OCI-LY7 (cell line): ENCODE data around the gene EBPL. TPM values are rescaled to one million over a fixed set of nuclear protein-coding genes. Genes with fewer than 3 reads are reported as not detected.

ENCODE experiments used
- BruUV-seq: library from RNA; stranded (reverse); fragments of 400-500 nt; replicated peaks from 2 replicates; lab custom pipeline; 2021; lab: Mats Ljungman, UMichigan
- CTCF ChIA-PET: fragments of 300-600 bp; sonication (Branson Sonifier 250); formaldehyde crosslinking; loops from one replicate; lab custom pipeline; 2022; ENCODE audit warnings: antibody characterized with exemption; ENCODE audit not compliant: unreplicated experiment; lab: Charles Lee
- POLR2A ChIA-PET: fragments of 300-600 bp; sonication (Branson Sonifier 250); formaldehyde crosslinking; loops from one replicate; lab custom pipeline; 2022; ENCODE audit warnings: antibody characterized with exemption; lab: Charles Lee
- DNase-seq: peaks from one replicate; pipeline ENCODE4 v3.0.0-alpha.2; 2015; ENCODE audit warnings: low spot score
- H2AFZ ChIP-seq: fragments of 200-600 bp; sonication (generic), shearing (Covaris generic); 2 replicates; pipeline ENCODE4 v1.6.1; 2014; ENCODE audit warnings: mild to moderate bottlenecking, antibody characterized with exemption, low read length, moderate library complexity
- H3K27ac ChIP-seq: fragments of 200-600 bp; sonication (generic); 2 replicates; pipeline ENCODE4 v1.5.1; 2014; ENCODE audit warnings: mixed run types, low read depth, mild to moderate bottlenecking, moderate library complexity, low read length, inconsistent platforms; ENCODE audit not compliant: poor library complexity, severe bottlenecking
- H3K36me3 ChIP-seq: fragments of 200-600 bp; sonication (generic); 2 replicates; pipeline ENCODE4 v1.6.1; 2014; ENCODE audit warnings: mild to moderate bottlenecking, antibody characterized with exemption, low read length, moderate library complexity, mixed read lengths; ENCODE audit not compliant: insufficient read depth
- H3K4me1 ChIP-seq: fragments of 200-600 bp; sonication (generic); 2 replicates; pipeline ENCODE4 v1.5.1; 2014; ENCODE audit warnings: mild to moderate bottlenecking, low read length; ENCODE audit not compliant: insufficient read depth, poor library complexity, severe bottlenecking
- H3K4me2 ChIP-seq: fragments of 200-600 bp; sonication (generic); 2 replicates; pipeline ENCODE4 v1.6.1; 2014; ENCODE audit warnings: mild to moderate bottlenecking, low read length
- H3K4me3 ChIP-seq: fragments of 200-600 bp; sonication (generic); 2 replicates; pipeline ENCODE4 v1.5.1; 2014; ENCODE audit warnings: mild to moderate bottlenecking, low read depth, low read length; ENCODE audit not compliant: poor library complexity, severe bottlenecking
- H3K79me2 ChIP-seq: fragments of 200-600 bp; sonication (generic); 2 replicates; pipeline ENCODE4 v1.6.1; 2016; ENCODE audit warnings: low read depth, mild to moderate bottlenecking, low read length, moderate library complexity, mixed read lengths; ENCODE audit not compliant: insufficient read depth
- H3K9me2 ChIP-seq: fragments of 200-600 bp; sonication (generic); 2 replicates; pipeline ENCODE4 v1.6.1; 2016; ENCODE audit warnings: mild to moderate bottlenecking, low read length, mixed read lengths; ENCODE audit not compliant: insufficient read depth
- H3K9me3 ChIP-seq: fragments of 200-600 bp; sonication (generic); 2 replicates; pipeline ENCODE4 v1.6.1; 2014; ENCODE audit warnings: mild to moderate bottlenecking, mixed run types, low read length, mixed read lengths
- H4K20me1 ChIP-seq: fragments of 200-600 bp; sonication (generic); 2 replicates; pipeline ENCODE4 v1.6.1; 2014; ENCODE audit warnings: mild to moderate bottlenecking, antibody characterized with exemption, low read length, moderate library complexity, mixed read lengths; ENCODE audit not compliant: insufficient read depth
- EZH2phosphoT487 ChIP-seq: fragments of 200-600 bp; sonication (generic); IDR thresholded peaks from 2 replicates; pipeline ENCODE4 v1.6.1; 2018; ENCODE audit warnings: low read depth, borderline replicate concordance, mild to moderate bottlenecking, mixed run types, antibody characterized with exemption, low read length, moderate library complexity, mixed read lengths
- intact Hi-C: fragments of 100-400 bp; cut with micrococcal nuclease; formaldehyde crosslinking; loops from one replicate; pipeline ENCODE4 v1.10.0; 2022; ENCODE audit not compliant: unreplicated experiment
- total RNA-seq, 2 experiments: library from RNA; depleted of rRNA in 1 of 2; stranded (reverse); fragments of >200 nt in 1 of 2; shearing (Covaris generic) in 1 of 2; gene quantifications; 2 replicates each; pipeline ENCODE4 v1.2.3, GENCODE V29; 2014 to 2022
- TF ChIP-seq, protein P1 (sequence below): fragments of 200-600 bp; sonication (generic); conservative IDR thresholded peaks from 2 replicates; pipeline ENCODE4 v1.5.1; 2014; ENCODE audit warnings: mild to moderate bottlenecking, antibody characterized with exemption, low read length, moderate library complexity, mixed read lengths

Gene EBPL
- total RNA-seq, 2 experiments from 2014 or later: 38.8 to 47.3 TPM

DNA sequence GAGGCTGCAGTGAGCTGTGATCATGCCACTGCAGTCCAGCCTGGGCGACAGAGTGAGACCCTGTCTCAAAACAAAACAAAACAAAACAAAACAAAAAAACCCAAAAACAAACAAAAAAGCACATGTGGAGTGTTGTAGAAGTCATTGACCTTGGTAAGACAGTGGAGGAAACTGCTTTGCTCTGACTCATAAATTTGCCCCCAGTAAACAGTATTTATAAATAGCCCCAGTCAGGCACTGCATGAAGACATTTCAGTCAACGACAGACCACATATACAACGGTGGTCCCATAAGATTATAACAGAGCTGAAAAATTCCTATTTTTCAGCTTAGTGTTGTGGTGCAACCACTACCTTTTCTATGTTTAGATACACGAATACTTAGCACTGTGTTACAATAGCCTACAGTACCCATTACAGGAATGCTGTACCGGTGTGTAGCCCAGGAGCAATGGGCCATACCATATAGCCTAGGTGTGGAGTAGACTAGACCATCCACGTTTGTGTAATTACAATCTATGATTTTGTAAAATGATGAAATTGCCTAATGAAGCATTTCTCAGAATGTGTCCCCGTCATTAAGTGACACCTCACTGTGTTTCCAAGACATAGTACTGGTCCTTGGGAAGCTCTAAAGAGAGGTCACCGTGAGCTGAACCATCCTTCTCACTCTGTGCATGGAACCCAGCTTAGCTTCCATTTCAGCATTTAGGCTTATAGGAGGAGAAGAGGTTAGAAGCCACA, 61.9 kb downstream of the EBPL start:
- Histone ChIP-seq H3K4me3 (peak overlapping the region; percentile 90), H4K20me1 (no peaks in the 10 kb centered on the region), H3K27ac (peak overlapping the region; percentile 72), H3K4me2 (peak overlapping the region; percentile 76), H3K79me2 (peaks cover 31% of the 10 kb centered on the region), H3K4me1 (peaks cover 28% of the 10 kb centered on the region), H3K9me2 (no peaks in the 10 kb centered on the region), H3K36me3 (peaks cover 39% of the 10 kb centered on the region), H3K9me3 (no peaks in the 10 kb centered on the region), H2AFZ (no peak overlapping the region)
- BruUV-seq: no TSS peak
- ChIA-PET POLR2A (interaction anchor here (0.9 to 4.0 kb wide), 14 partner anchors 9 to 210 kb away, joined by 3 to 23 read pairs (median 6); partner anchors contain the start of gene KPNA3), CTCF (interaction anchor here (0.6 kb wide), 1 partner anchor 161 kb away, joined by 4 read pairs; no protein-coding TSS in a partner anchor)
- peak; percentile 22 for DNase-seq
- no peak for TF ChIP-seq EZH2phosphoT487
- TF ChIP-seq, protein P1, sequence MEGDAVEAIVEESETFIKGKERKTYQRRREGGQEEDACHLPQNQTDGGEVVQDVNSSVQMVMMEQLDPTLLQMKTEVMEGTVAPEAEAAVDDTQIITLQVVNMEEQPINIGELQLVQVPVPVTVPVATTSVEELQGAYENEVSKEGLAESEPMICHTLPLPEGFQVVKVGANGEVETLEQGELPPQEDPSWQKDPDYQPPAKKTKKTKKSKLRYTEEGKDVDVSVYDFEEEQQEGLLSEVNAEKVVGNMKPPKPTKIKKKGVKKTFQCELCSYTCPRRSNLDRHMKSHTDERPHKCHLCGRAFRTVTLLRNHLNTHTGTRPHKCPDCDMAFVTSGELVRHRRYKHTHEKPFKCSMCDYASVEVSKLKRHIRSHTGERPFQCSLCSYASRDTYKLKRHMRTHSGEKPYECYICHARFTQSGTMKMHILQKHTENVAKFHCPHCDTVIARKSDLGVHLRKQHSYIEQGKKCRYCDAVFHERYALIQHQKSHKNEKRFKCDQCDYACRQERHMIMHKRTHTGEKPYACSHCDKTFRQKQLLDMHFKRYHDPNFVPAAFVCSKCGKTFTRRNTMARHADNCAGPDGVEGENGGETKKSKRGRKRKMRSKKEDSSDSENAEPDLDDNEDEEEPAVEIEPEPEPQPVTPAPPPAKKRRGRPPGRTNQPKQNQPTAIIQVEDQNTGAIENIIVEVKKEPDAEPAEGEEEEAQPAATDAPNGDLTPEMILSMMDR: no peak
- intact Hi-C loops: loop anchor here (2.0 to 10.0 kb wide), 3 partner anchors 163 to 1055 kb away; partner anchors contain the start of genes CAB39L, KPNA3 and SETDB2

DNA sequence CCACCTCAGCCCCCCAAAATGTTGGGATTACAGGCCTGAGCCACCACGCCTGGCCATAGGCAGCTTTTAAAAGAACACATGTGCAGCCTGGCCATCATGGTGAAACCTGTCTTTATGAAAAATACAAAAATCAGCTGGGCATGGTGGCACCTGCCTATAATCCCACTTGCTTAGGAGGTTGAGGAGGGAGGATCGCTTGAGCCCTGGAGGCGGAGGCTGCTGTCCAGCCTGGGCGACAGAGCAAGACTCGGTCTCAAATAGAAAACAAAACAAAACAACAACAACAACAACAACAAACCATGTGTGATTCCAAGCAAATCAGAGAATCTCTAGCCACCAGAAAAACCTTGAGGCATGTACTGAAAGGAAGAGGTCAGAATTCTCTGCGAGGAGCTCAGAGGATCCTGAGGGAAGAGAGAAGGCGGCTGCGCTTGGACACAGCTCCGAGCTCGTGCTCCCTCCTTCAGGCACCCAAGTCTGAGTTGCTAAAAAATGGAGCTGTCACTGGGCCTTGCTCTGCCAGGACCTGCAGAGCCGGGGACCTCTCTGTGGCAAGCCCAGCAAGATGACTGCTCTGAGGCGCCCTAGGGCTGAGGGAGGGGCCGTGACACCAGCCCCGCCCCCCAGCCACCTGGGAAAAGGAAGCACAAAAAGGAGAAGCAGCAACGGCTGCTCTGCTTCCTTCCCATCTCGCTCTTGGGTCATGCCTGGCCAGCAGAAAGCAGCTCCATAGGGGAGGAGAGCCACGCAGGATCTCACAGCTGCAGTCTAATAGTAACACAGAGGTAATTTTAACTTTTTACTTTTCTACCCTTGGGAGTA, 63.2 kb downstream of the EBPL start, which contains the start of gene ARL11:
Gene ARL11 (plus strand): TSS at position 677 of the 822 bp plus-strand sequence. CDS start 1,941 bp downstream, outside the sequence.
- H3K36me3 ChIP-seq: peaks cover 32% of the 10 kb centered on the region
- CTCF ChIA-PET: interaction anchor here (0.6 kb wide), 1 partner anchor 162 kb away, joined by 4 read pairs; no protein-coding TSS in a partner anchor
- no peaks in the 10 kb centered on the region for H4K20me1 ChIP-seq

More for the DNA sequence above, 63.2 kb downstream of the EBPL start, which contains the start of gene ARL11:
- H3K4me2 ChIP-seq: peak within 1 kb of the TSS; percentile 76
- no peaks in the 10 kb centered on the region for H3K9me2 ChIP-seq
- peak within 1 kb of the TSS; percentile 90 for H3K4me3 ChIP-seq
- H3K27ac ChIP-seq: peak within 1 kb of the TSS; percentile 72
- POLR2A ChIA-PET: interaction anchor here (0.5 to 4.0 kb wide), 14 partner anchors 8 to 390 kb away, joined by 3 to 23 read pairs (median 5); partner anchors contain the start of genes CAB39L, KPNA3 and SETDB2
- peaks cover 31% of the 10 kb centered on the region for H3K79me2 ChIP-seq
- peak within 1 kb of the TSS; percentile 71 for H2AFZ ChIP-seq
- TF ChIP-seq, protein P1: no peak
- no peak for TF ChIP-seq EZH2phosphoT487
- intact Hi-C loops: loop anchor here (2.0 to 10.0 kb wide), 3 partner anchors 165 to 1053 kb away; partner anchors contain the start of genes CAB39L, KPNA3 and SETDB2
- H3K9me3 ChIP-seq: no peaks in the 10 kb centered on the region
- peak; percentile 93 for DNase-seq
- H3K4me1 ChIP-seq: peaks cover 34% of the 10 kb centered on the region
- BruUV-seq: no TSS peak
